HPDE6-E6E7 (cell line): Measurements from ENCODE around the gene PSMD13.
"Not testable (repeated sequence)": the region's sequence is repeated elsewhere in the genome, so short reads cannot be mapped to it uniquely, and the experiment has no call there.

ENCODE experiments used
- DNase-seq: peaks from one replicate; pipeline ENCODE4 v3.0.0; 2011; ENCODE audit warnings: missing footprints; ENCODE audit errors: extremely low spot score

PSMD13 gene

DNA sequence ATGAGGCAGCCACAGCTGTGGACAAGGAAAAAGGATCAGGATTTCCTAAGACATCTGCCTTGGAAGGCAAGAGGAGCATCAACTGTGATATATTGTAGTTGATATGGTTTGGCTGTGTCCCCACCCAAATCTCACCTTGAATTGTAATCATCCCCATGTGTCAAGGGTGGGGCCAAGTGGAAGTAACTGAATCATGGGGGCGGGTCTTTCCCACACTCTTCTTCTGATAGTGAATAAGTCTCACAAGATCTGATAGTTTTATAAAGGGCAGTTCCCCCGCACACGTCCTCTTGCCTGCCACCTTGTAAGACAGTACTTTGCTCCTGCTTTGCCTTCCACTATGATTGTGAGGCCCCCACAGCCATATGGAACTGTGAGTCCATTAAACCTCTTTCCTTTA lies 19.1 kb upstream of the PSMD13 start:
- DNase-seq, result no peak

DNA sequence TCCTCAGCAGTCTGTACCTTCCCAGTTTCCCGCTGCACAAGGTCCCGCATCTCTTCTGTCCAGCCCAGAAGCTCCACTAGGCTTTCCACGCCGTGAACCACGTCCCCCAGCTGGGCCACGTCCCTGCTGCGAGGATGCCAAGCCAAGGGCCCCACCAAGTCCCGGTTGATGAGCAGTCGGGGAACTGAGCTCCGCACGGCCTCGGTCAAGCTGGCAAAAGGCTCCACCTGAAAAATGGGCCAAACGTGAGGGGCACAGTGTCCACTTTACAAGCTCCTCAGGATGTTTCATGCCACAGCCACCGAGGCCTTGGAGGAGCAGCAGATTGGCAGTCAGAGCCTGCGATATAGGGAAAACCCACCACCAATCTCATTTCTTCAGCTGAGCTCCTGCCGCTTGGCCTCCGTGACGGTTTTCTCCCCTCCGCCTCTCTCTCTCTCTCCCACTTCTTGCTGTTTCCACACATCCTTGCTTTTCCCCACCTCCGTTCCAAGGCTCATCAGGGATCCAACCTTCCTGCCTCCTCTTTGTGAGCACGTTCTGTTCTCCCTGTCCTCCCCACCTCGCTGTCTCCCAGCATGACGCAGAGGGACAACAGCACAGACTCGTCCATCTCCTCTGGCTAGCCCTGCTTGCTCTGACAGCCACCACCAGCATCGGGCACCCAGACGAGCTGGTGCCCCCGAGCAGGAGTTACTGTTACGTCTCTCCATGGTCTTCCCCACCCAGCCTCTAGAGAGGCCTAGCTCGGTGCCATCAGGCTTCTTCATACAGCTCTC lies 17.8 kb upstream of the PSMD13 start:
- DNase-seq, result no peak

DNA sequence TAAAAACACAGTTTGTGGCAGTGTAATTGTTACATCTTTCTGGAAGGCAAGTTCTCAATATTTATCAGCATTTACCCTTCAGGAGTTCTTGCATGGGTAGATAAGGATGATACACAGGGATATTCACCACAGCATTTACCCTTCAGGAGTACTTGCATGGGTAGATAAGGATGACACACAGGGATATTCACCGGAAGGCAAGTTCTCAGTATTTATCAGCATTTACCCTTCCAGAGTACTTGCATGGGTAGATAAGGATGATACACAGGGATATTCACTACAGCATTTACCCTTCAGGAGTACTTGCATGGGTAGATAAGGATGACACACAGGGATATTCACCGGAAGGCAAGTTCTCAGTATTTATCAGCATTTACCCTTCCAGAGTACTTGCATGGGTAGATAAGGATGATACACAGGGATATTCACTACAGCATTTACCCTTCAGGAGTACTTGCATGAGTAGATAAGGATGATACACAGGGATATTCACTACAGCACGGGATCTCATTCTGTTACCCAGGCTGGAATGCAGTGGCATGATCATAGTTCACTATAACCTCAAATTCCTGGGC lies 16.0 kb upstream of the PSMD13 start:
- DNase-seq, result not testable (repeated sequence)

GRCh38 chr11:221539-221938 lies 15.2 kb upstream of the PSMD13 start:
- no peak for DNase-seq

DNA sequence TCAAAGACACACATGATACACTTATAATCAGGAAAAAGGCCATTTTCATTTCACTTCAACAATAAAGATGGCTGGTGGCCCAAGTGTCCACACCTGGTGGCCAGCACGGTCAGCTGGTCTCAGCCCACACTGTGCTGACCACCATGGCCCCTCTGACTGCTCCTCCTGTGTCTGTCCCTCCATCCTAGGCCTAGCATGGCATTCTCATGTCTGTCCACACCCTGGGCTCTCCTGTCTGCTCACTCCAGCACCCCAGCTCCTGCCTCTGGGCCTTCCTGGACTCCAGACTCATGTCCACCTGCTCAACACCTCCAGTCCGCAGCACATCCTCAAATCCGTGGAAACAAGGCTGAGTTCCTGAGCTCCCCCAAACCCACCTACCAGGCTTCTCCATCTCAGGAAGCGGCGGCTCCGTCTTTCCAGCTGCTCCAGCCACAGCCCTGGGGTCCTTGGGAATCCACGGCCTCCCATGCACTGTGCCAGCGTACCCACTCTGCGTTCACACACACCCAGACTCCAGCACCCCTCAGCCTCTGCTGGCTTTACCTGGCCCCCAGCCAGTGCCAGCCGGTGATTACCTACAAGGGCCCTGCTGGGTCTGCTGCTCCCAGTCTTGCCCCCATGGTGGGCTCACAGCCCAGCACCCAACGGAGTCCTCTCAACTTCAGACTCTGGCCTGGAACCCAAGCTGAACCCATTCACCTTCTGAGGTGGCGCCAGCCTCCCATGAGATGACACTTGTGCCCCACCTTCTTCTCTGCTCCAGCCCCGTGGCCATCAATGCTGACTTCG lies 14.6 kb upstream of the PSMD13 start:
- DNase-seq, result no peak

DNA sequence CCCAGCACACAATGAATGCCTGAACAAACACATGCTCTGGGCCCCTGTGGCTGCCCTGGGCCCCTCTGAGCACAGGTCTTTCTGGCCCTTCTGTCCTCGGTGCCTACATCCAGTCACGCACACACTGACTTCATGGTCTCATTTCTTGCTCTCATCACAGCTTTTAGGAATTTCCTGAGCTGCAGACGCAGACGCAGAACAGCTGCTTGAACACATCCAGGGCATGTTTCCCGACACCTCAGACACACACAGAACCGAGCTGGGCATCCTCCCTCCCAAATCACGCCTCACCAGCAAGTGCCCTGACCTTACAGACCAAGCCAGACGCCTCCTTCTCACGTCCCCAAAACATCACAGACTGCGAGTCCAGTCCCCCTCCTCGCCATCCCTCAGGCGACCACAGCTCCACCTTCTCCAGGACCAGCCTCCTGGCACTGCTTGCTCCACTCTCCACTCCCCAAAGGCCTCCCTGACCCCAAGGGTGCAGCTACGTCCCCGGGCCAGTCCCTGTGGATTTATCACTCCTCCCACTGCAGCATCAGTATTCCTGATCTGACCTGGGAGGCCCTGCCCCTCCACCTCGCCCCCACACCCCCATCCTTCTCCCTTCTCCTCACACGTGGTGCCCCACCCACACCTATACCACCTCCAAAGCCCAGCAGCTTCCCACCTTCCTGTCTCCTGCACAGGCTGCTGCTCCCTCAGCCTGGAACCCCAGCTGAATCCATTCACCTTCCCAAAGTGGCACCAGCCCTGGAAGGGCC lies 13.6 kb upstream of the PSMD13 start:
- DNase-seq, result no peak

DNA sequence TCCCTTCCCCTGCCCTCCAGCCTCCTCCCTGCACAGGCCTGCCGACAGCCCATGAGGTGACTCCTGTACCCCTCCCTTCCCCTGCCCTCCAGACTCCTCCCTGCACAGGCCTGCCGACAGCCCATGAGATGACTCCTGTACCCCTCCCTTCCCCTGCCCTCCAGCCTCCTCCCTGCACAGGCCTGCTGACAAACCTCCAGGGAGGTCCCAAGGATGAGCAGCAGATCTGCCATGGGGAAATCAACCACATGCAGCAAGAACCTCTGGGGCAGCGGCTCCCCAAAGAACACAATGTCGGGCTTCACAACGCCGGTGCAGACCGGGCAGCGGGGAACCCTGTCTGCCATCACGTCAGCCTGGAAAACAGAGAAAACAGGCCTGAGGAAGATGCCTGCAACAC lies 12.9 kb upstream of the PSMD13 start:
- no peak for DNase-seq

DNA sequence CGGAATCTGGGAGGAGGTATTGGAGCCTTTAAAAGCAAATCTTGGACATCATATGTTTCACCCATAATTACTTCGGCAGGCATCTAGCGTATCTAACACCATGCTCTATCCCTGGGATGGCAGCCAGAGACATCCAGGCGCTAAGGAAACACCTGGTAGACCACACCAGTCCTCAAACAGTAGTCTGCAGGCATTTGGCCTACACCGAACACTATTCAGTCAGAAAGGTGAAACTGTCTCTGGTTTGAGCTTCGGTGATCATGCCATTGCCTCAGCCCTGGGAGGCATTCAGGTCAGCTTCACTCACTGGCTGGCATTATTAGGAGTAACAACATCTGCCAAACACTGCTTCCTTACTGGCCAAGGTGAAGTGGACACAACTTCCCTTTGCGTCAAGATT lies 12.4 kb upstream of the PSMD13 start:
- no peak for DNase-seq

DNA sequence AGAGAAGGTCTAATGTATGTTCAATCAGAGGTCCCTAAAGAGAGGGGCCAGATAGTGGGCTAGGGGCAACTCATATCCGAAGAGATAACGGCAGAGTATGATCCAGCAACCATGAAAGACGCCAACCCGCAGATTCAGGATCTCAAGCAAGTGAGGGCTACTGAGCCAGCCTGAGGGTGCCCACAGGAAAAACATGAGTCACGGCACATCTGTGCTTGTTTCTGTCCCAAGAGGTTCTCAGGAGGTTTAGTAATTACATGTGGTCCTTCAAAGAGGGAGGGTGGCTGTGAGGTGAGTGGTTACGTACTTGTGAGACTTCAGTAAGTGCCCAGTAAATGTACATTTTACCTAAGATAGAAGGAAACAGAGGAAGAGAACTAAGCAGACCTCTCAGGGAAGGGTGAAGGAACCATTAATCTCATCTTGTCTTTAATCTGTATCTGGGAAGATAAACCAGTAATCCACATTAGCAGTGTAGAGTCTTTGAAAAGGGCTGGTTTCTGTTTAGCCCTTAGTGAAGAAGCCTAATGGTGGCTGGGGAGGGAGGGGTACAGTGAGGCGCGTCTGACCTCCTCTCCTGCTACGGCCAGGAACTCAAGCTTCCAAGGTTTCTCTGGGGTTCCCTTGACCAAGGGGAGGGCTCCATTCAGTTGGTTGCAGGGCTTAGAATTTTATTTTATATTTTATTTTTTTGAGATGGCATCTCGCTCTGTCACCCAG lies 10.9 kb upstream of the PSMD13 start:
- DNase-seq, result no peak

DNA sequence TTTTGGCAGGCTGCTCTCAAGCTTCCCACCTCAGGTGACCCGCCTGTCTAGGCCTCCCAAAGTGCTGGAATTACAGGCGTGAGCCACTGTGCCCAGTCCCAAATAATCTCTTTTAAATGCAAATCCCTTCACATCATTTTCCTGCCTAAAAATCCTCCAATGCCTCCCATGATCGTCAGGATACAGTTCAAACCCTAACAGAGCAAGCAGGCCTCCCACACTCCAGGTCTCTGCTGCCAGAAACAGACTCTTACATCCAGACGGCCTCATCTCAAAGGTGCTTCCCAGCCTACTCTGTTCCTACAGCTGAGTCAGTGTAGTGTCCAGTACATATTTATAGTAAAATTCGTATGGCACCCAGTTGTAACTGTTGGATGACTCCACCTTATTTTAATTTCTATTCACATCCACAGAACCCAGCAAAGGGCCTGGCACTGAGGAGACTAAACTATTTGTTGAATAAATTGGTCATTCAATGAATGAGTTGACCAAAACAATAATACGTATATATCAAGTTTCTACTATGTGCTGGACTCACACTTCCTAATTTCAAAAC lies 8.9 kb upstream of the PSMD13 start:
- no peak for DNase-seq

DNA sequence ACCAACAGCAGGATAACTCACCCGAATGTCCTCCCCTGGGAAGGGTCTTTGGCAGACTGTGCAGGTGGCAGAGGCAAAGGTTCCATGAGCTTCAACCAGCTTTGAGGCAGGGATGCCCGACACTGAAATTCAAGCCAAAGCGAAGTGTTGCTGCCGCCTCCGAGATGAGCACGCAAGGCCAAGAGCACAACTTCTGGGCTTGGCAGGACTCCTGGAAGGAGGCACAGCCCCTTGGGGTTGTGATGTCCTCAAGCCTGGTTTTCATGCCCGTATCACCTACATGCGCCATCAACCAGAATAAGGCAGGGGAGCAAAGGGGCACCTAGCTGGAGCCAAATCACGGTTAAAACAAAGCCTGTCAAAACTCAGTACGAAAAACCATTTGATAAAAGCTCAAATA lies 6.3 kb upstream of the PSMD13 start:
- no peak for DNase-seq

- DNase-seq, result no peak
Observed at GRCh38 chr11:232783-233565, 3.8 kb upstream of the PSMD13 start.

GRCh38 chr11:235180-235579 lies 1.6 kb upstream of the PSMD13 start:
- DNase-seq, result no peak

GRCh38 chr11:235609-235996 lies 1.2 kb upstream of the PSMD13 start:
- no peak for DNase-seq

DNA sequence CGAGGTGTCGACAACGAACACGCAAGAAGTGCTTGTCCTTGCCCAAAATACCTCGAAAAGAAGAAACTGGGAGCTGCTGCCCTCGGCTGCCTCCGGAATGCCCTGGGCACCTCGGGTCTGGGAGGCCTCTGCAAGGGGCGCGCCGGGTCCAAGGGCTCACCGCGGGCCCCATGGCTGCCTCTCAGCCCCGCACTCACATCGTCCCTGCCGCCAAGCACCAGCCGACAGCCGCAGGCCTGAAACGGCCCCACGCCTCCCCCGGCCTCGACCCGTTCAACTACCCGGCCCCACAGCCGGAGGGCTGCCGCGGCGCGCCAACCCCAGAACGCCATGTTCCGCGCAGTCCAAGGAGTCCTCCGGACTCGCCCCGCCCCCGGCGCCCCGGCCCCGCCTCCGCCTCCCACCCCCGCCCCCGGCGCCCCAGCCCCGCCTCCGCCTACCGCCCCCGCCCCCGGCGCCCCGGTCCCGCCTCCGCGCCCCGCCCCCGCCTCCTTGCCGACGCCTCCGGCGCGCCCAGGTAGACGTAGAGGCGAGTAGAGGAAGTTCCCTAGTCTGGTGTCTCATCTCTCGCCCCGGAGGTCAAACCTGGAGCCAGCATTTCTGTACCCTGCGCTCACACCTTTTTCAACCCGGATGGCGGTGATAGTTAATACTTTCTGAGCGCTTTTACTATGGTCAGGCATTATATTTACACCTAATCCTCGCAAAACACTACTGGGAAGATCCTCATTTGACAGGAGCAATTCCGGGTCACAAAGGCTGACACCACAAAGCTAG lies 591 bp upstream of the PSMD13 start, which contains the start of gene SIRT3:
SIRT3 (minus strand) TSS at position 346 of the 777 bp plus-strand sequence; CDS start at position 332, 14 bp downstream.
- DNase-seq, result peak; percentile 90

- DNase-seq, result not testable (repeated sequence)
Observed at GRCh38 chr11:238346-238745, 1.6 kb downstream of the PSMD13 start.

GRCh38 chr11:240315-240714 lies 3.5 kb downstream of the PSMD13 start:
- no peak for DNase-seq

DNA sequence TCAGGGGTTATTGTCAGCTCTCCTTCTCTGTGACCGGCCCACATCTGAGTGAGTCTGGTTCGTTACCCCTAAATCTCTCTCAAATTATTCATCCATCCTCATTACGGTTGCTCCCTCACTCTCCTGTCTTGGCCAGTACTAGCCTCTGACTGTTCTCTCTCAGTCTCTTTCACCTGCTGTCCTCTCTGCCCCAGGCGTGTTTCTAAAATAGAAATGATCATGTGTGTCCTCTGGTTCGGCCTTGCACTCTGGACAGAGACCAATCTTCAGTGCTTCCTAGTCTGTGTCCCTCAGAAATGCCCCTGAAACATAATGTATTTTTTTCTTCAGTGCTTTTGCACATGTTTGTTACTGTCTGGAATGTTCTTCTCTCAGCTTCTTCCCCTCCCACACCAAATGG lies 4.9 kb downstream of the PSMD13 start:
- DNase-seq, result no peak

DNA sequence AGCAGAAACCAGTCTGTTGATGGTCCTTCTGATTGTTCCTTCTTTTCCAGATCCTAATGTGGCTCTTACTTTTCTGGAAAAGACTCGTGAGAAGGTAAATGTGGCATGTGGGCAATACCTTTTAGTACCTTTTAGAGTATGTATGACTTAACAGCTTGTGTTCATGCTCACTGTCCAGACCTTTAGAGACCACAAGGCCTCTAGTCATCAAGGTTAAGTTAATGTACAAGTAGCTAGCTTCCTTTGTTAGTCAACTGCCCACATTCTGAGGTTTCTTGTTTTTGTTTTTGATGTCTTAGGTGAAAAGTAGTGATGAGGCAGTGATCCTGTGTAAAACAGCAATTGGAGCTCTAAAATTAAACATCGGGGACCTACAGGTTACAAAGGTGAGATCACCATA lies 7.6 kb downstream of the PSMD13 start:
- no peak for DNase-seq
